GM21360 (cell line): Measurements from ENCODE around the gene FLYWCH1.
"Not testable (repeated sequence)": the region's sequence is repeated elsewhere in the genome, so short reads cannot be mapped to it uniquely, and the experiment has no call there.

Experiments used
- ATAC-seq: cut with Tn5 transposase; IDR thresholded peaks from one replicate; pipeline ENCODE4 v1.9.1; 2021; ENCODE audit warnings: mild to moderate bottlenecking, moderate library complexity; ENCODE audit not compliant: unreplicated experiment

FLYWCH1 gene

GRCh38 chr16:2925951-2926649, 14.4 kb downstream of the FLYWCH1 start:
- no peak for ATAC-seq

- no peak for ATAC-seq
Measured at GRCh38 chr16:2926650-2926999, 14.9 kb downstream of the FLYWCH1 start.

- ATAC-seq, result peak; percentile 71
Measured at GRCh38 chr16:2927010-2927646, 15.4 kb downstream of the FLYWCH1 start.

GRCh38 chr16:2928151-2928550, 16.4 kb downstream of the FLYWCH1 start:
- not testable (repeated sequence) for ATAC-seq

GRCh38 chr16:2928796-2929195, 17.1 kb downstream of the FLYWCH1 start:
- ATAC-seq, result no peak

GRCh38 chr16:2929693-2930092, 18.0 kb downstream of the FLYWCH1 start:
- ATAC-seq, result no peak

GRCh38 chr16:2930236-2930635, 18.5 kb downstream of the FLYWCH1 start:
- ATAC-seq, result no peak

GRCh38 chr16:2931231-2931914, 19.6 kb downstream of the FLYWCH1 start:
- not testable (repeated sequence) for ATAC-seq

- ATAC-seq, result no peak
Measured at GRCh38 chr16:2933136-2933535, 21.4 kb downstream of the FLYWCH1 start.

GRCh38 chr16:2933701-2934100, 22.0 kb downstream of the FLYWCH1 start:
- ATAC-seq, result no peak

GRCh38 chr16:2934450-2934849, 22.7 kb downstream of the FLYWCH1 start:
- ATAC-seq, result no peak

- no peak for ATAC-seq
Measured at GRCh38 chr16:2936436-2937011, 24.8 kb downstream of the FLYWCH1 start.

GRCh38 chr16:2937170-2937569, 25.4 kb downstream of the FLYWCH1 start:
- no peak for ATAC-seq

- no peak for ATAC-seq
Measured at GRCh38 chr16:2938206-2938605, 26.5 kb downstream of the FLYWCH1 start.

GRCh38 chr16:2939968-2940367, 28.2 kb downstream of the FLYWCH1 start:
- no peak for ATAC-seq

- ATAC-seq, result no peak
Measured at GRCh38 chr16:2942045-2942444, 30.3 kb downstream of the FLYWCH1 start.

- not testable (repeated sequence) for ATAC-seq
Measured at GRCh38 chr16:2943716-2944115, 32.0 kb downstream of the FLYWCH1 start.

- no peak for ATAC-seq
Measured at GRCh38 chr16:2946649-2947048, 34.9 kb downstream of the FLYWCH1 start.

- no peak for ATAC-seq
Measured at GRCh38 chr16:2948807-2949704, 37.3 kb downstream of the FLYWCH1 start.

- no peak for ATAC-seq
Measured at GRCh38 chr16:2949705-2950352, 38.1 kb downstream of the FLYWCH1 start.
